ENCODE measurements around the gene OR10T2.
"Not testable (repeated sequence)": the region's sequence is repeated elsewhere in the genome, so short reads cannot be mapped to it uniquely, and the experiment has no call there.

The OR10T2 gene

DNA sequence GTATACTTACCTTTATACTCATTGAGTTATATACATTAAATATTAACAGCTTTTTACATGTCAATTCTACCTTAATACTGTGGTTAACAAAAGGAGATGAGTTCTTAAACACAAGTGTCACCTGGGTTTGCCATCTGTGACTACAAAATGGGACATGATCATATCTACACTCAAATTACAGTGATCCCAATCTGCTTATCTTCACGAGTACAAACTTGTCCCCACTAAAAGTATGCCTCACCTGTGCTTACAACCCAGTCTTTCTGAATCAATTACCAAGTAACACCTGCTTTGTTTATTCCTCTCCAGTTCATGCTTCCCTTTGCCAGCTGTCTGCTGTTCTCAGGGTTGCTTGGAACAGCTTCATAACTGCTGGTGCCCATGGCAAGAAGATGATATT lies 36.8 kb downstream of the OR10T2 start:
- Histone ChIP-seq H3K4me3 (ENCODE audit: low read depth in 1 of 5, low read length in 5 of 5) (no peak overlapping the region), H3K27me3 (ENCODE audit: control insufficient read depth in 5 of 5, insufficient read depth in 4 of 5, low read length in 5 of 5) (peaks cover 0 to 5% (median 0%) of the 10 kb centered on the region in 5 donors), H3K27ac (ENCODE audit: low read depth, low read length) (no peak overlapping the region), H3K9me3 (ENCODE audit: control insufficient read depth in 5 of 5, low read length in 5 of 5) (peaks cover 0 to 2% (median 0%) of the 10 kb centered on the region in 5 donors), H3K4me1 (ENCODE audit: control insufficient read depth in 5 of 5, insufficient read depth in 5 of 5, low read length in 5 of 5) (no peaks in the 10 kb centered on the region), H3K9ac (ENCODE audit: low read length in 5 of 5) (no peak overlapping the region), H3K36me3 (ENCODE audit: control insufficient read depth in 5 of 5, insufficient read depth in 5 of 5, low read length in 5 of 5) (no peaks in the 10 kb centered on the region)

DNA sequence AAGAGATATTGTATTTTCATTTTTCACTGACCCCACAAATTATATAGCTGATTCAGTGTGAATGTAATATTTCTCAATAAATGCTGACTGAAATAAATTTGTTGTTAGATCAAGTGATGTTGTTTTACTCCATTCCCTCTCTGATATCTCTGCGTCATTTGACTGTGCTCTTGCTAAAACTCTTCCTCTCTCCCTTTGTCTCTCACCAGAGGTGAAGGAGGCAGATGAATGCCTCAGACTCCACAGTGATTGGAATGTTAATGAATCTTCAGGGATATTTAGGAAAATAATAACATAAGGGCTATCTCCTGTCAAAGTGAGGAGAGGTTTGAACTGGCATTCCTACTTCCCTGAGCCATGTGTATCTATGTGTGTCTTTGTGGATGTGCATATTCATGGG lies 41.8 kb downstream of the OR10T2 start:
- H3K27me3 ChIP-seq (ENCODE audit: control insufficient read depth in 5 of 5, insufficient read depth in 4 of 5, low read length in 5 of 5) = peaks cover 0 to 2% (median 0%) of the 10 kb centered on the region in 5 donors
- H3K9ac ChIP-seq (ENCODE audit: low read length in 5 of 5) = no peak overlapping the region
- peaks cover 0 to 7% (median 3%) of the 10 kb centered on the region in 5 donors for H3K4me1 ChIP-seq (ENCODE audit: control insufficient read depth in 5 of 5, insufficient read depth in 5 of 5, low read length in 5 of 5)
- H3K27ac ChIP-seq (ENCODE audit: low read depth, low read length) = no peak overlapping the region
- H3K36me3 ChIP-seq (ENCODE audit: control insufficient read depth in 5 of 5, insufficient read depth in 5 of 5, low read length in 5 of 5) = no peaks in the 10 kb centered on the region
- no peaks in the 10 kb centered on the region for H3K9me3 ChIP-seq (ENCODE audit: control insufficient read depth in 5 of 5, low read length in 5 of 5)
- no peak overlapping the region for H3K4me3 ChIP-seq (ENCODE audit: low read depth in 1 of 5, low read length in 5 of 5)

- H3K4me3 ChIP-seq (ENCODE audit: low read depth in 1 of 5, low read length in 5 of 5) = no peak overlapping the region
- no peak overlapping the region for H3K27ac ChIP-seq (ENCODE audit: low read depth, low read length)
- peaks cover 0 to 2% (median 0%) of the 10 kb centered on the region in 5 donors for H3K27me3 ChIP-seq (ENCODE audit: control insufficient read depth in 5 of 5, insufficient read depth in 4 of 5, low read length in 5 of 5)
- no peaks in the 10 kb centered on the region for H3K9me3 ChIP-seq (ENCODE audit: control insufficient read depth in 5 of 5, low read length in 5 of 5)
- H3K36me3 ChIP-seq (ENCODE audit: control insufficient read depth in 5 of 5, insufficient read depth in 5 of 5, low read length in 5 of 5) = no peaks in the 10 kb centered on the region
- H3K9ac ChIP-seq (ENCODE audit: low read length in 5 of 5) = no peak overlapping the region
- peaks cover 0 to 7% (median 3%) of the 10 kb centered on the region in 5 donors for H3K4me1 ChIP-seq (ENCODE audit: control insufficient read depth in 5 of 5, insufficient read depth in 5 of 5, low read length in 5 of 5)
Measured at GRCh38 chr1:158356616-158357015, 42.6 kb downstream of the OR10T2 start.

- Histone ChIP-seq H3K4me3 (ENCODE audit: low read depth in 1 of 5, low read length in 5 of 5) (no peak overlapping the region), H3K27ac (ENCODE audit: low read depth, low read length) (no peak overlapping the region), H3K4me1 (ENCODE audit: control insufficient read depth in 5 of 5, insufficient read depth in 5 of 5, low read length in 5 of 5) (peaks cover 0 to 7% (median 3%) of the 10 kb centered on the region in 5 donors), H3K36me3 (ENCODE audit: control insufficient read depth in 5 of 5, insufficient read depth in 5 of 5, low read length in 5 of 5) (no peaks in the 10 kb centered on the region), H3K9ac (ENCODE audit: low read length in 5 of 5) (no peak overlapping the region), H3K27me3 (ENCODE audit: control insufficient read depth in 5 of 5, insufficient read depth in 4 of 5, low read length in 5 of 5) (peaks cover 0 to 2% (median 0%) of the 10 kb centered on the region in 5 donors), H3K9me3 (ENCODE audit: control insufficient read depth in 5 of 5, low read length in 5 of 5) (no peaks in the 10 kb centered on the region)
Measured at GRCh38 chr1:158355773-158356285, 43.4 kb downstream of the OR10T2 start.

DNA sequence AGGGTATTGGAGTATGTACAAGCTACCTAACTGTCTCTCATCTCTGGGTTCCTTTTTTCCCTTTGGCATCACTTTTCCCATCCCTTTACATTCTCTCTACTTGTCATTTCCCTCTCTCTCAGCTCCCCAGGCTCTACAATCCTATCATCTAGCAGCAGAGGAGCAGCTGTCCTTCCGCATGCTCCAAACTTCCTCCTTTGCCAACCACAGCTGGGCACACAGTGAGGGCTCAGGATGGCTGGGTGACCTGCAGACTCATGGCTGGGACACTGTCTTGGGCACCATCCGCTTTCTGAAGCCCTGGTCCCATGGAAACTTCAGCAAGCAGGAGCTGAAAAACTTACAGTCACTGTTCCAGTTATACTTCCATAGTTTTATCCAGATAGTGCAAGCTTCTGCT lies 45.0 kb downstream of the OR10T2 start:
- no peak overlapping the region for H3K27ac ChIP-seq (ENCODE audit: low read depth, low read length)
- H3K4me3 ChIP-seq (ENCODE audit: low read depth in 1 of 5, low read length in 5 of 5) = no peak overlapping the region
- H3K27me3 ChIP-seq (ENCODE audit: control insufficient read depth in 5 of 5, insufficient read depth in 4 of 5, low read length in 5 of 5) = peaks cover 0 to 2% (median 0%) of the 10 kb centered on the region in 5 donors
- no peaks in the 10 kb centered on the region for H3K36me3 ChIP-seq (ENCODE audit: control insufficient read depth in 5 of 5, insufficient read depth in 5 of 5, low read length in 5 of 5)
- H3K9me3 ChIP-seq (ENCODE audit: control insufficient read depth in 5 of 5, low read length in 5 of 5) = no peaks in the 10 kb centered on the region
- H3K4me1 ChIP-seq (ENCODE audit: control insufficient read depth in 5 of 5, insufficient read depth in 5 of 5, low read length in 5 of 5) = peaks cover 0 to 7% (median 3%) of the 10 kb centered on the region in 5 donors
- no peak overlapping the region for H3K9ac ChIP-seq (ENCODE audit: low read length in 5 of 5)

DNA sequence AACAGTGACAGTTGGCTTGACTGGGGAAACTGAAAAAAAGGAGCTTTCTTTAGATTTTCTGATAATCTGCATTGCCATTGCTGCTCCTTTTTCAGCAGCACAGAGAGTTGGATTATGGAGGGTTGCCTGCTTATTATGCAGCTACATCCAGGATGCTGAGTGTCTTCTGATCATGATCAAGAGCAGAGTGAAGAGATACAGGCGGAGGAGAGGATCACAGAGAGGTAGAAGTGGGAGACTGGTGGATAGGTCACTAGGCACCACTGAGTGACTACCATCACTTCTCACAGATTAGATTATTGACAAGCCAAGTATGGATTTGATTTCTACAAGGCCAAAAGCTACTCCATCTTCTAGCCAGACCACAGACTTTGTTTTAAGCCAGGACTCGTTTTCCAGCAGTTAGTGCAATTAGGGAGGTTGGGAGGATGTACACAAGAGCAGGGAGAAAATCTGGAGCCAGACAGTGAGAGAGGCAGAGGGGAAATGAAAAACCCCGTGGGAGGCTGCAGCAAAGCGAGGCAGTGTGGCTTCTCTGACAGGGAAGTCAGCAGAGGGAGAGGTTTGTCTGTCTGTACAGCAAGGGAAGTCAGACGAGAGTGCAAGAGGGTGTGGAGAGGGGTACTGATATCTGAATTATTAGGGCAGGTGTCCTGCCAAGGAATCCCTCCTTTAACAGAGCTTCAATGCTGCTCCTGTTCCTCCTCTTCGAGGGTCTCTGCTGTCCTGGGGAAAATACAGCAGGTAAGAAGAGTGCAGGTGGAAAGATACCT lies 45.8 kb downstream of the OR10T2 start, which contains the start of gene CD1E:
Gene CD1E (plus strand): TSS at position 592 of the 773 bp plus-strand sequence. CDS start 95 bp downstream, at position 687.
- Histone ChIP-seq H3K4me1 (ENCODE audit: control insufficient read depth in 5 of 5, insufficient read depth in 5 of 5, low read length in 5 of 5) (peaks cover 0 to 7% (median 3%) of the 10 kb centered on the region in 5 donors), H3K36me3 (ENCODE audit: control insufficient read depth in 5 of 5, insufficient read depth in 5 of 5, low read length in 5 of 5) (no peaks in the 10 kb centered on the region), H3K9ac (ENCODE audit: low read length in 5 of 5) (no peak within 1 kb of the TSS), H3K27ac (ENCODE audit: low read depth, low read length) (no peak within 1 kb of the TSS), H3K27me3 (ENCODE audit: control insufficient read depth in 5 of 5, insufficient read depth in 4 of 5, low read length in 5 of 5) (peaks cover 0 to 2% (median 0%) of the 10 kb centered on the region in 5 donors), H3K9me3 (ENCODE audit: control insufficient read depth in 5 of 5, low read length in 5 of 5) (no peaks in the 10 kb centered on the region), H3K4me3 (ENCODE audit: low read depth in 1 of 5, low read length in 5 of 5) (no peak within 1 kb of the TSS)

DNA sequence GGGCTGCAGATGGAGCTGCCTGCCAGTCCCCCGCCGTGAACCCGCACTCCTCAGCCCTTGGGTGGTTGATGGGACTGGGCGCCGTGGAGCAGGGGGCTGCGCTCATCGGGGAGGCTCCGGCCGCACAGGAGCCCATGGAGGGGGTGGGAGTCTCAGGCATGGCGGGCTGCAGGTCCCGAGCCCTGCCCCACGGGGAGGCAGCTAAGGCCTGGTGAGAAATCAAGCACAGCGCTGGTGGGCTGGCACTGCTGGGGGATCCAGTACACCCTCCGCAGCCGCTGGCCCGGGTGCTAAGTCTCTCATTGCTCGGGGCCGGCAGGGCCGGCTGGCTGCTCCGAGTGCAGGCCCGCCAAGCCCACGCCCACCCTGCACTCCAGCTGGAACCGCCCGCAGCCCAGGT lies 50.3 kb downstream of the OR10T2 start:
- H3K27me3 ChIP-seq (ENCODE audit: control insufficient read depth in 5 of 5, insufficient read depth in 4 of 5, low read length in 5 of 5); H3K27ac ChIP-seq (ENCODE audit: low read depth, low read length); H3K4me1 ChIP-seq (ENCODE audit: control insufficient read depth in 5 of 5, insufficient read depth in 5 of 5, low read length in 5 of 5); H3K9ac ChIP-seq (ENCODE audit: low read length in 5 of 5); H3K4me3 ChIP-seq (ENCODE audit: low read depth in 1 of 5, low read length in 5 of 5); H3K36me3 ChIP-seq (ENCODE audit: control insufficient read depth in 5 of 5, insufficient read depth in 5 of 5, low read length in 5 of 5): not testable (repeated sequence)
- peaks cover 0 to 17% (median 4%) of the 10 kb centered on the region in 5 donors for H3K9me3 ChIP-seq (ENCODE audit: control insufficient read depth in 5 of 5, low read length in 5 of 5)
